HG02973 (cell line): ENCODE data around the gene EGLN2.
"Not testable (repeated sequence)": the region's sequence is repeated elsewhere in the genome, so short reads cannot be mapped to it uniquely, and the experiment has no call there.

Source experiments
- ATAC-seq: cut with Tn5 transposase; IDR thresholded peaks from one replicate; pipeline ENCODE4 v1.9.1; 2021; ENCODE audit warnings: moderate library complexity; ENCODE audit not compliant: unreplicated experiment

Gene EGLN2

GRCh38 chr19:40815223-40815622 is 16.2 kb downstream of the EGLN2 start:
- ATAC-seq: no peak

- ATAC-seq: peak; percentile 69
Observed at GRCh38 chr19:40818480-40819399, 19.7 kb downstream of the EGLN2 start.

- not testable (repeated sequence) for ATAC-seq
Observed at GRCh38 chr19:40819479-40820234, 20.7 kb downstream of the EGLN2 start.

- ATAC-seq: no peak
Observed at GRCh38 chr19:40822161-40822560, 23.2 kb downstream of the EGLN2 start.

GRCh38 chr19:40822704-40823553 is 23.9 kb downstream of the EGLN2 start:
- not testable (repeated sequence) for ATAC-seq

- not testable (repeated sequence) for ATAC-seq
Observed at GRCh38 chr19:40824916-40825315, 25.9 kb downstream of the EGLN2 start.

- not testable (repeated sequence) for ATAC-seq
Observed at GRCh38 chr19:40825460-40826095, 26.6 kb downstream of the EGLN2 start.

- ATAC-seq: not testable (repeated sequence)
Observed at GRCh38 chr19:40826312-40826698, 27.3 kb downstream of the EGLN2 start.

GRCh38 chr19:40826699-40827385 is 27.9 kb downstream of the EGLN2 start:
- not testable (repeated sequence) for ATAC-seq

GRCh38 chr19:40827386-40828247 is 28.6 kb downstream of the EGLN2 start:
- ATAC-seq: no peak

GRCh38 chr19:40829205-40829604 is 30.2 kb downstream of the EGLN2 start:
- ATAC-seq: no peak

- ATAC-seq: not testable (repeated sequence)
Observed at GRCh38 chr19:40830741-40831140, 31.8 kb downstream of the EGLN2 start.

- ATAC-seq: no peak
Observed at GRCh38 chr19:40831502-40832430, 32.8 kb downstream of the EGLN2 start.

GRCh38 chr19:40832431-40832790 is 33.4 kb downstream of the EGLN2 start:
- ATAC-seq: not testable (repeated sequence)

GRCh38 chr19:40833728-40834533 is 34.9 kb downstream of the EGLN2 start:
- ATAC-seq: not testable (repeated sequence)

GRCh38 chr19:40836754-40837429 is 37.9 kb downstream of the EGLN2 start:
- ATAC-seq: no peak
